ENCODE data around the gene FAM193B. TPM values are rescaled to one million over a fixed set of nuclear protein-coding genes. Genes with fewer than 3 reads are reported as not detected.

Gene FAM193B
- total RNA-seq, 3 donors from 2014 or later = 54.7 to 63.7 (median 62.1) TPM

- H3K4me3 Mint-ChIP-seq = no peak overlapping the region
- H3K4me1 Mint-ChIP-seq (ENCODE audit: low read depth) = peaks cover 26% of the 10 kb centered on the region
- peaks cover 5% of the 10 kb centered on the region for H3K36me3 Mint-ChIP-seq (ENCODE audit: insufficient read depth)
- H3K27me3 Mint-ChIP-seq (ENCODE audit: low read depth) = no peaks in the 10 kb centered on the region
- DNase-seq (no peak), ATAC-seq (no peak)
- no peaks in the 10 kb centered on the region for H3K9me3 Mint-ChIP-seq
Measured at GRCh38 chr5:177557041-177557647, 2.8 kb upstream of the FAM193B start.

DNA sequence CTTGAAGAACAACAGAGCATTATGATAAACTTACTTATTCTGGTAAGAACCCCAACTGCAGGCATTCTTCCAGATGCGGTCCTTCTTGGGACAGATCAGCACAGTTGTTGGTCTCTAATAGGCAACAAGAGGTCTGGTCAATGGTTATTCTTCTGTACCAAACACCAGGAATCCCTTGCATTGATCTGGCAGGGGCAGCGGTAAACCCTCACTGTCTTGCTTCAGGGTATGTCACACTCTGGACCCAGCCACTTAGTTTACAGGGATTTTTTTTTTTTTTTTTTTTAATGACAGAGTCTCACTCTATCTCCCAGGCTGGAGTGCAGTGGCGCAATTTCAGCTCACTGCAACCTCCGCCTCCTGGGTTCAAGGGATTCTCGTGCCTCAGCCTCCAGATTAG is 1.3 kb upstream of the FAM193B start:
- DNase-seq (no peak), ATAC-seq (no peak)
- Mint-ChIP-seq H3K27me3 (ENCODE audit: low read depth) (no peaks in the 10 kb centered on the region), H3K36me3 (ENCODE audit: insufficient read depth) (peaks cover 8% of the 10 kb centered on the region), H3K9me3 (no peaks in the 10 kb centered on the region), H3K4me3 (peak overlapping the region; percentile 86), H3K4me1 (ENCODE audit: low read depth) (peaks cover 29% of the 10 kb centered on the region)

- ATAC-seq = no peak
- no peak for DNase-seq
- H3K9me3 Mint-ChIP-seq = no peaks in the 10 kb centered on the region
- H3K27me3 Mint-ChIP-seq (ENCODE audit: low read depth) = no peaks in the 10 kb centered on the region
- peaks cover 8% of the 10 kb centered on the region for H3K36me3 Mint-ChIP-seq (ENCODE audit: insufficient read depth)
- H3K4me3 Mint-ChIP-seq = peak overlapping the region; percentile 86
- peaks cover 30% of the 10 kb centered on the region for H3K4me1 Mint-ChIP-seq (ENCODE audit: low read depth)
Measured at GRCh38 chr5:177555228-177555627, 865 bp upstream of the FAM193B start.

DNA sequence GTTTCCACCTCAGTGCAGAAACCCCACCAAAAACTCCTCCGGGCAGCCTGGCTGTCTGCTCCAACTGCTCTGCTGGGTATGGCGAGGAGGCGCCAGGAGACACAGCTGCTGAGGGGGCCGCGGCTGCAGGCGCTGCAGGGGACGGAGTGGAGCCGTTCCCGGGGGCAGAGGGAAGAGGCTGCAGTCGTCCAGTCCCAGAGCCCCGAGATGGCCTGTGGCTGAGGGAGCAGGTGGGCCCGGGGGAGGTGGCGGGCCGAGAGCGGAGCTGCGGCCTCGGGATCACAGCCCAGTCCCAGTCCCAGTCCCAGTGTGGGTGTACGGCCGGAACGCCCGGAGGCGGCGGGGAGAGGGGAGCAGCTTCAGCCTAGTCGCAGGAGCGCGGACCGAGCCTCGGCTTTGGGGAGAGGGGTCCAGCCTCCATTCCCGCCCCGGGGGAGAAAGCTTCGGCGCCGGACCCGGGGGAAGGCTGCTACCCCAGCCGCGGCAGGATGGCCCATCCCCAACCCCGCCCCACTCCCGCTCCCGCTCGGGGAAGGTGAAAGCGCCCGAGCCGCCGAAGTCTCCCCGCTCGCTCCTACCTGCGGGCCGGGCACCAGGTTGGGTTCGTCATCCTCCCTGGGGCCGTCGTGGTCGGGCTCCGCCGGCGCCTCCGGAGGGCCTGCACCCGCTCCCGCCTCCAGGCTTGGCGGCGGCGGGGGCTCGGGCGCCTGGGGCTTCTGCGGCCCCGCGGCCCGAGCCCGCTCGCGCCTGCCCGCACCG is 513 bp downstream of the FAM193B start:
- ATAC-seq = peak; percentile 62 to 63
- Mint-ChIP-seq H3K27me3 (ENCODE audit: low read depth) (no peaks in the 10 kb centered on the region), H3K36me3 (ENCODE audit: insufficient read depth) (peaks cover 8% of the 10 kb centered on the region), H3K9me3 (no peaks in the 10 kb centered on the region), H3K4me3 (peak overlapping the region; percentile 78), H3K4me1 (ENCODE audit: low read depth) (peaks cover 33% of the 10 kb centered on the region)
- DNase-seq = peak; percentile 27

DNA sequence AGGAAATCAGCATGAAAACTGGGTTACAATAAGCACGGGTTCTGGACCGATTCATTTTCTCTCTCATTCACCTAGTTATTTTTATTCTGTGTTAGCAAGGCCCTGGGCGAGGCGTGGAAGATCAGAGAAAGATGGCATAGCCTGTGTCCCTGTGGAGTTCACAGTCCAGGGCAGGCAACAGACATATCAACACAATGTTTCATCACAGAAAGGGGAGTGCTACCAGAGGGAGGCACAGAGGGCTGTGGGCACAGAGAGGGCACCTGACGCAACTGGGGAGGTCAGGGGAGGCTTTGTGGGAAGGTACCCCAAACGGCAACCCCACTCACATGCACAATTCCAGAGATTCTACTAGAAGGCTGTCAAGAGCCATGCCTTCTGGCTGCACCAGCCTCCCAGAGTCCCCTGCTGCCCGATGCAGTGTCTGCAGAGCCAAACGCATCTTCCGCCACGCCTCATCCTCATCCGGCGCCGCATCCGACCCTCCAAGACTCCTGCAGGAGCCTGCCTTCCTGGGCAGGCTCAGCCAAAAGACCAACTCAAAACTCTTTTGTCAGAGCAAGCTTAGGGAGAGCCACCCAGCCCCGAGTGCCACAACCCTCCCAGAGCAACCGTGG is 1.4 kb downstream of the FAM193B start:
- Mint-ChIP-seq H3K9me3 (no peaks in the 10 kb centered on the region), H3K36me3 (ENCODE audit: insufficient read depth) (peaks cover 11% of the 10 kb centered on the region), H3K27me3 (ENCODE audit: low read depth) (no peaks in the 10 kb centered on the region), H3K4me3 (peak overlapping the region; percentile 78), H3K4me1 (ENCODE audit: low read depth) (peaks cover 37% of the 10 kb centered on the region)
- DNase-seq (no peak), ATAC-seq (no peak)

GRCh38 chr5:177550122-177550521 is 4.2 kb downstream of the FAM193B start:
- Mint-ChIP-seq H3K27me3 (ENCODE audit: low read depth) (no peaks in the 10 kb centered on the region), H3K36me3 (ENCODE audit: insufficient read depth) (peaks cover 16% of the 10 kb centered on the region), H3K9me3 (no peaks in the 10 kb centered on the region), H3K4me3 (no peak overlapping the region), H3K4me1 (ENCODE audit: low read depth) (peaks cover 42% of the 10 kb centered on the region)
- ATAC-seq = no peak
- no peak for DNase-seq

GRCh38 chr5:177548495-177548894 is 5.9 kb downstream of the FAM193B start:
- H3K36me3 Mint-ChIP-seq (ENCODE audit: insufficient read depth) = peaks cover 16% of the 10 kb centered on the region
- DNase-seq (no peak), ATAC-seq (no peak)
- H3K27me3 Mint-ChIP-seq (ENCODE audit: low read depth) = no peaks in the 10 kb centered on the region
- peaks cover 39% of the 10 kb centered on the region for H3K4me1 Mint-ChIP-seq (ENCODE audit: low read depth)
- no peak overlapping the region for H3K4me3 Mint-ChIP-seq
- no peaks in the 10 kb centered on the region for H3K9me3 Mint-ChIP-seq

DNA sequence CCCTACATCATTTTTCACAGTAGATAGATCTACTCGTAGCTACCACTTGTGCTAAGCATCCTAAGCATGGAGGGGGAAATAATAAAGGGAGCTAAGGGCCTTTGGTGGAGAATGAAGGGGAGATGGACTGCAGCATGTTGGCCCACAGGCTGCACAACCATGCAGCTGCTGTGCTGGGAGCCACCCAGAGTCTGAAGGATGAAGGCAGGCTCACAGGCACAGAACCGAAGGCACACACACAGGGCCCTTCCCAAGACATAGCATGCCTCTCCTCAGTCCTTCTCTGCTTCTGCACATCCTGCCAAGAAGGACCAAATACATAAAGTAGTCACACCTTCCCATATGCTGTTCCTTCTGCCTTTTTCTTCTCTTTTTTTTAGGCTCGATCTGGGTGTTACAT is 6.6 kb downstream of the FAM193B start:
- Mint-ChIP-seq H3K4me3 (no peak overlapping the region), H3K9me3 (no peaks in the 10 kb centered on the region), H3K4me1 (ENCODE audit: low read depth) (peaks cover 33% of the 10 kb centered on the region), H3K27me3 (ENCODE audit: low read depth) (no peaks in the 10 kb centered on the region), H3K36me3 (ENCODE audit: insufficient read depth) (peaks cover 16% of the 10 kb centered on the region)
- ATAC-seq = no peak
- DNase-seq = no peak

GRCh38 chr5:177546258-177546741 is 8.1 kb downstream of the FAM193B start:
- no peak overlapping the region for H3K4me3 Mint-ChIP-seq
- no peaks in the 10 kb centered on the region for H3K9me3 Mint-ChIP-seq
- DNase-seq = no peak
- ATAC-seq = peak; percentile 66 to 67
- H3K36me3 Mint-ChIP-seq (ENCODE audit: insufficient read depth) = peaks cover 11% of the 10 kb centered on the region
- peaks cover 24% of the 10 kb centered on the region for H3K4me1 Mint-ChIP-seq (ENCODE audit: low read depth)
- H3K27me3 Mint-ChIP-seq (ENCODE audit: low read depth) = no peaks in the 10 kb centered on the region

DNA sequence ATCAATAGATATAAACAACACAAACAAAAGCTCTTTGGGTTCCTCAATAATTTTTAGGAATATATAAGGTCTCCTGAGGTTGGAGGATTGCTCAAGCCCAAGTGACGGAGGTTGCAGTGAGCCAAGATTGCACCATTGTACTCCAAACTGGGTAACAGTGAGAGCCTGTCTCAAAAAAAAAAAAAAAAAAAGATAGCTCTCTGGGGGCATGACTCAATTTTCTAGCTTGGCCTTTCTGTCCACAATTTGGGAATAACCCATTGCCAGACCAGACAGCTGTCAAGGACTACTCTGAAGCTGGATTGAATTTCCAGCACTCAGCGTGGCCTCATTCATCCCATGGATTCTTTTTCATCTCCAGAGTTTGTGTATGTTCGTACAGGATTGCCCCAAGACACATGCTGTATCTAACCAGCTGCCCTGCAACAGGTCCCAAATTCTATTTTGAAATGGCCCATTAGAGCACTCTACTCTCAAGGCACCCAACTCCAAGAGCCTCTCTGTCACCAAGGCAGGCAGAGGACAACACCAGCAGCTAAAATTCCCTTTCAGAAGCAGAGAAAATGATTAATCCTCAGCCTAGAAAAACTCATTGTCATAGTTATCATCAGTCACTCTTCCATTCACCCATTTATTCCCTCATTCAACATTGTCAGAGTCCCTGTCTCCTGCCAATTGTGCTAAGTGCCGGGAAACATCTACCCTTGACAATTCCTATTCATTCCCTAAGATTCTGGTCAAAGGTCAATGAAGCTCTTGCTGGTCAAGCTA is 8.7 kb downstream of the FAM193B start:
- peaks cover 24% of the 10 kb centered on the region for H3K4me1 Mint-ChIP-seq (ENCODE audit: low read depth)
- H3K4me3 Mint-ChIP-seq = no peak overlapping the region
- DNase-seq (no peak), ATAC-seq (no peak)
- H3K9me3 Mint-ChIP-seq = no peaks in the 10 kb centered on the region
- H3K27me3 Mint-ChIP-seq (ENCODE audit: low read depth) = no peaks in the 10 kb centered on the region
- H3K36me3 Mint-ChIP-seq (ENCODE audit: insufficient read depth) = peaks cover 14% of the 10 kb centered on the region

DNA sequence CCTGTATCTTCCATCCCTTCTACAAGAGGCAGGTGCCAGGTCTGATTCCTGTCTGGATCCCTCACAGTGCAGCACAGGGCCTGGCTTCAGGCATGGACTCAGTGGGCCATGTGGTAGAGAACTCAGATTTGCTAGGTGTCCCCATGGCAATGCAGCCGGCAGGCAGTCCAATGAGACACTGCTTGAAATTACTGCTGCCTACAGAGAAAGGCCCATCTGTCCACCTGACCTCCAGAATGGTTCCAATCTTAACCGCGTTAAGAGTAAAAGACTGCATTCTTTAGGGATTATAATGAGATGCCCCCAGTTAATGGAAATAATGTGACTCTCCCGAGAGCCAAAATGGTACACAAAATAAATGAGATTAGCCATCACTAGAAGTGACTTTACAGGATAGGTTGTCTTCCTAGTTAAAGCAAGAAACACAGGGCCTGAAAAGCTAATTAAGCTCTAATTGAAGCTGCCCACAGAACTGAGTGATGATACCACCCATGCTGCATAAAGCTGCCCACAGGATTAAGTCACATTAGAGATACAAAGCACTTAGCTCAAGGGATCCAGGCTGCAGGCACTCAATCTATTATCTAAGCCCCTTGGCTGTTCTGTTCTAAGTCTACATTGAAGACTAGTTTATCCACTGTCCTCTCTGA is 11.4 kb downstream of the FAM193B start:
- H3K4me3 Mint-ChIP-seq = no peak overlapping the region
- H3K4me1 Mint-ChIP-seq (ENCODE audit: low read depth) = peaks cover 15% of the 10 kb centered on the region
- no peaks in the 10 kb centered on the region for H3K9me3 Mint-ChIP-seq
- H3K27me3 Mint-ChIP-seq (ENCODE audit: low read depth) = no peaks in the 10 kb centered on the region
- ATAC-seq (no peak), DNase-seq (no peak)
- peaks cover 16% of the 10 kb centered on the region for H3K36me3 Mint-ChIP-seq (ENCODE audit: insufficient read depth)

GRCh38 chr5:177540438-177540837 is 13.9 kb downstream of the FAM193B start:
- Mint-ChIP-seq H3K4me1 (ENCODE audit: low read depth) (peaks cover 3% of the 10 kb centered on the region), H3K27me3 (ENCODE audit: low read depth) (no peaks in the 10 kb centered on the region), H3K36me3 (ENCODE audit: insufficient read depth) (peaks cover 11% of the 10 kb centered on the region), H3K9me3 (no peaks in the 10 kb centered on the region), H3K4me3 (no peak overlapping the region)
- DNase-seq = no peak
- ATAC-seq = no peak

DNA sequence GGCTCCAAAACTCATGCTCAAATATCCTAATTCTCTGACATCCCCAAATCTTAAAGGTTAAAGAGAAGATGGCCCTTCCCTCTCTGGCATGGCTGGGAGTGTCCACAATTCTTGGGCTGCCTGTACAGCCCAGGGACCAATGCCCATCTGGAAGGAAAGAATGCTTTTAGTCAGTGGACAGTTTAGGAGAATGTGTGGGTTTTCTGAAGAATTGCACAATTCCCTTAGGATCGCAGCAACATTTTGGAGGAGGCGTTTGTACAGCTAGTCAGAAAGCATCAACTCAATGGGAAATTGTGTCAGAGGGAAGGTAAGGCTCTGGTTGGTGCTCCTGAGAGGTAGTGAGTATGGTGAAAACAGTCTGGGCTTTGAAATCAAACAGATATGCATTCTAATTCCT is 15.0 kb downstream of the FAM193B start:
- H3K4me1 Mint-ChIP-seq (ENCODE audit: low read depth) = no peaks in the 10 kb centered on the region
- H3K36me3 Mint-ChIP-seq (ENCODE audit: insufficient read depth) = peaks cover 11% of the 10 kb centered on the region
- DNase-seq (no peak), ATAC-seq (no peak)
- no peaks in the 10 kb centered on the region for H3K27me3 Mint-ChIP-seq (ENCODE audit: low read depth)
- H3K9me3 Mint-ChIP-seq = no peaks in the 10 kb centered on the region
- no peak overlapping the region for H3K4me3 Mint-ChIP-seq

DNA sequence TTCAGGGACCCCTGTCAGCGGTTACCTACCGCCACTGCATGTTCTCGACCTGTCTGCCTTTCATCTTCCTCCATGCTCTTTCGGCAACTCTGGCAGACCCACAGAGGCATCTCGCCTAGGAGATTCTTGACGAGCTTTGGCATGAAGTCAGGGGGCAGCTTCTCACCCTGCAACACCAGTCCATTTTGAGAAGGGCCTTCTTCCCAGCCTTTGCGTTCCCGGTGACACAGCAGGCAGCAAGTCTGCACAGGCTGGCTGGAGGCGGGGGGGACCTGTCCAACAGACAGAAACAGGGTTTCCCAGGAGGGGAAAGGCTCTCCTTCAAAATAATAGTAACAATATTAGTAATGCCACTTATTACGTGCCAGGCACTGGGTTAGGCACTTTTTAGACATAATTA is 15.5 kb downstream of the FAM193B start:
- ATAC-seq = no peak
- Mint-ChIP-seq H3K9me3 (no peaks in the 10 kb centered on the region), H3K27me3 (ENCODE audit: low read depth) (no peaks in the 10 kb centered on the region), H3K4me3 (no peak overlapping the region), H3K4me1 (ENCODE audit: low read depth) (no peaks in the 10 kb centered on the region), H3K36me3 (ENCODE audit: insufficient read depth) (peaks cover 12% of the 10 kb centered on the region)
- no peak for DNase-seq

Data from activated T-cell treated with anti-CD3 and anti-CD28 coated beads, Interleukin-2, amount 50 U/mL, for 4 hours (primary cell).